NCI-H2196 treated with DMSO at 0.1 percent for 48 hours (cell line): ENCODE results near the gene MIEF1.

Experiments used
- DNase-seq: peaks from one replicate; lab custom pipeline; 2025; ENCODE audit not compliant: unreplicated experiment; lab: John Stamatoyannopoulos, UW

MIEF1 gene

GRCh38 chr22:39527481-39527961 is 25.4 kb downstream of the MIEF1 start:
- DNase-seq: peak; percentile 18

- peak; percentile 35 for DNase-seq
Measured at GRCh38 chr22:39528080-39528661, 26.1 kb downstream of the MIEF1 start.

GRCh38 chr22:39528681-39529486 is 26.8 kb downstream of the MIEF1 start:
- DNase-seq: peak; percentile 84

GRCh38 chr22:39529487-39529851 is 27.4 kb downstream of the MIEF1 start:
- DNase-seq: no peak

GRCh38 chr22:39530116-39530515 is 28.0 kb downstream of the MIEF1 start:
- DNase-seq: no peak

GRCh38 chr22:39530692-39531331 is 28.7 kb downstream of the MIEF1 start:
- DNase-seq: no peak

- peak; percentile 94 for DNase-seq
Measured at GRCh38 chr22:39532215-39533073, 30.4 kb downstream of the MIEF1 start, which contains the start of gene RPS19BP1. Gene RPS19BP1 (minus strand): TSS chr22:39532748. CDS start chr22:39532738, 10 bp downstream.

- DNase-seq: no peak
Measured at GRCh38 chr22:39534092-39534506, 32.0 kb downstream of the MIEF1 start.

- peak; percentile 38 for DNase-seq
Measured at GRCh38 chr22:39534591-39535356, 32.7 kb downstream of the MIEF1 start.

- no peak for DNase-seq
Measured at GRCh38 chr22:39535357-39535725, 33.3 kb downstream of the MIEF1 start.

- no peak for DNase-seq
Measured at GRCh38 chr22:39535831-39536449, 33.9 kb downstream of the MIEF1 start.

GRCh38 chr22:39536711-39537110 is 34.6 kb downstream of the MIEF1 start:
- DNase-seq: no peak

- no peak for DNase-seq
Measured at GRCh38 chr22:39537975-39538374, 35.9 kb downstream of the MIEF1 start.

- DNase-seq: no peak
Measured at GRCh38 chr22:39543095-39543494, 41.0 kb downstream of the MIEF1 start.

- DNase-seq: no peak
Measured at GRCh38 chr22:39545386-39546365, 43.6 kb downstream of the MIEF1 start.

GRCh38 chr22:39546889-39547586 is 44.9 kb downstream of the MIEF1 start:
- no peak for DNase-seq

GRCh38 chr22:39547587-39547947 is 45.5 kb downstream of the MIEF1 start:
- no peak for DNase-seq

- no peak for DNase-seq
Measured at GRCh38 chr22:39553429-39553828, 51.3 kb downstream of the MIEF1 start.
